Stimulated activated CD8-positive, alpha-beta memory T cell treated with anti-CD3 and anti-CD28 coated beads, Interleukin-15, amount 100 ng/mL, for 48 hours (primary cell): ENCODE results near the gene GPAM.

Experiments used
- DNase-seq, 2 donors: peaks; one replicate each; pipeline ENCODE4 v3.0.0-alpha.2; 2020; ENCODE audit warnings: low read depth in 2 of 2

GPAM gene

GRCh38 chr10:112184052-112184371 lies 447 bp upstream of the GPAM start:
- DNase-seq = no peak

- DNase-seq = no peak
Observed at GRCh38 chr10:112182784-112183328, 709 bp downstream of the GPAM start.

- no peak for DNase-seq
Observed at GRCh38 chr10:112177247-112177646, 6.3 kb downstream of the GPAM start.

DNA sequence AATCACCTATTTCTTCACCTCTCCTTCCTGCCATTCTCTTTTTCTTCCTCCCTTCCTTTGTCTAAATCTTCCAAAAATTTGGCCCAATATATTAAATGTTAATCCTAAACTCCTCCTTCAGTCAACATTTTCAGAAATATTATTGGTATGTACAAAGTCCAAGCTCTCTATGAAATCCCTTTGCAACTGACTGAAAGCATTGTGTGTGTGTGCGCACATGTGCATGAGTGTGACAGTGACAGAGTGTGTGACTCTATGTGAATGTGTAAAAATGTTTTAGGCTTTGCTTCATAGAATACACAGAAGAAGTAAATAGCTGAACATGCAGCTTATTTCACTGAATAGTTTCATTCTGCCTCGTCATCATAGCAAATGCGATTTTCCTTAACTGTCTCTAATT lies 7.0 kb downstream of the GPAM start:
- DNase-seq = no peak

DNA sequence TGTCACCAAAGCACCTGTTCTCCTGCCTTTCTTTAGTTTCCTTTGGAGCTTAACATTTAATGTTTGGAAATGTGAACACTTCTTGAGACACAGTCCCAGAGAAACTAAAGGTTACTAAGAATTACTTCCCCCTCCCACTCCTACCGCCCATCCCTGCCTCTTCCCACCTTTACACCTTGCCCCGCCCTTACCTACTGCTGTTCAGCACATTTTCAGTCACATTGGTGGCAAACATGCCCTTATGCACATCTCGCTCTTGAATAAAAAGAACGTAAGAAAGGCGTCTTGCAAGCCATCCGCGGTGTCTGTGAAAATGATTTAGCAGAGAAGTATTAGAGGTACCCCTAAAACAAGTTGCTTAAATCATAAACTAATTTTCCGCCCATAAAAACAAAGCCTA lies 8.2 kb downstream of the GPAM start:
- DNase-seq = no peak

DNA sequence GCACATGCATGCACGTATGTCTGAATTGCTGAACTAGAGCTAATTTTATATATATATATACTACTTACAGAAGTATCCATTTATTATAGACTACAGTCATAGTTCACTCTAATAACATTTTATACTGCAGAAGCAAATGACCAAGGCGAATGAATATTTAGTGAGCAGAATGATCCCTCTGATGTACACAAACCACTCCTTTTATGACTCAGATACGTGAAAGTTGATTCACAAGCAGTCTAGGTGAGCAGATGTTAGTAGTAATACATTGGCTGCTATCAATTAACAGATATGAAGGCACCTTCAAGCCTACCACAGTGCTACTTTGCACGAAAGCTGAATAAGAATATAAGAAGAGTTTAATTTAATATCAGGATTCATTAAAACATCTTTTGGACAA lies 10.4 kb downstream of the GPAM start:
- DNase-seq = no peak

DNA sequence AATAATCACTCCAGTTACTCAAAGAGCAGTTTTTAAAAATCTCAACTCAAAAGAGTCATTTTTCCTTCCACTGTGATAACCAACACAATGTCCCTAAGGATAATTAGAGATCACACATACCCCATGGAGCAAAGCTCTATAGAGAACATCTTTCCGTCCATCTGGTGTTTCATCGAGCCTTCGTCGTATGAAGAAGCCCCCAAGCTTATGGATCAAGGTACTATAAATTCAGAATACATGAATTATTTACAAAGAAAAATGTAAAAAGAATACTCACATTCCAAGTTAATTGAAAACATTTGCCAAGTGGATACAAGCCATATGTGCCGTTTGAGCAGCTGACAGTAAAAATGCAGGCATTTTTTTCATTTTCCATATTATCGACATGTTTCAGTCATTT lies 14.8 kb downstream of the GPAM start:
- no peak for DNase-seq

DNA sequence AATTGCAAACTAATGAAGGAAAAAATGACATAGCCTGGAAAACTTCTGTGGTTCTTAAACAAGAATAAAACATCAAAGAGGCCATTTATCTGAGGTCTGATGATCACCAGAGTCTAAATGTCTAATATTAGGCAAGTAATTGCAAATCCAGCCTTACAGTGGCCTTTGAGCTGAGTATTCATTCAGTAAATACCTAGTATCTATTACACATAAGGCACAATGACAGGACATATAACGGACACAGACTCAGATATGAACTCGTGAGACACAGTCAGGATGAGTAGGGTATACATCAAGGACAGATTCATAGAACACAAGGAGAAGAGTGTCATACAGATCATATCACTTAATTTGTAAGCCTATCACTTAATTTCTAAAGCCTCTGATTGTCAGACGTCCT lies 16.8 kb downstream of the GPAM start:
- DNase-seq = no peak

GRCh38 chr10:112161757-112162518 lies 21.6 kb downstream of the GPAM start:
- DNase-seq = no peak

GRCh38 chr10:112160834-112161233 lies 22.7 kb downstream of the GPAM start:
- no peak for DNase-seq

DNA sequence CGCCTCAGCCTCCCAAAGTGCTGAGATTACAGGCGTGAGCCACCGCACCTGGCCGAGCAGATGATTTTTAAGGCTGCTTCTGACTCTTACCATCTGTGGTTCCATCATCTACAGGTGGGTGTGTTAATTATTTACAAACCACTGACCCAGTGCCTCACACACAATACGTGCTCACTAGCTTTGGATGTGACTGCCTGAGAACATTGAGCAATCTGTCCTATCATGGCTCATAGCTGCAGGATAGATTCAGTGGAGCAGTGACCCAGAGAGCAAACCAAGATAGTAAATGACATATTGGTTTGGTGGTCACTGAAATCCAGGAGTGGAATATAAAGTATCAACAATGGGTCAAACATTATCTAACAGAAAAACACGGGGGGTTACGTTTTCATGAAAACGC lies 24.1 kb downstream of the GPAM start:
- no peak for DNase-seq

- no peak for DNase-seq
Observed at GRCh38 chr10:112151524-112152039, 32.0 kb downstream of the GPAM start.

DNA sequence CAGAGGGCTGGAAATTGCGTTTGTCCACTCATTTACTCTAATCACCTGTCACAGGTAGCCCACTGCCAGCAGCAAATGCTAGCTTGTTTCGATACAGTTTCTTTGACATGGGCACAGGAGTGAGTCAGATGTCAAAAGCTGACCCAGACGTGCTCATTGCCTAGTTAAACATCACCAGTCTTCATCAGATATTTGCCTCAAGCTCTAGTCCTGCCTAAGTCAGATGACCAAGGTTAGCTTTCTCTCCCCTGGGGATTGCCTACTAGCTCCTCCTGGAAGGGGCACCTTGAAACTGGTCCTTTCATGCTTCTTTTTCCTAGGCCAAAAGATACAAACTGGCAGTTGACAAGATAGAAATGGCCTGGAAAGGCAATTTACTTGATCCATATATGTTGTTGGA lies 35.2 kb downstream of the GPAM start:
- no peak for DNase-seq

GRCh38 chr10:112146799-112147198 lies 36.8 kb downstream of the GPAM start:
- DNase-seq = no peak

GRCh38 chr10:112145263-112145662 lies 38.3 kb downstream of the GPAM start:
- no peak for DNase-seq

- DNase-seq = no peak
Observed at GRCh38 chr10:112143420-112143819, 40.1 kb downstream of the GPAM start.

GRCh38 chr10:112141292-112141691 lies 42.3 kb downstream of the GPAM start:
- DNase-seq = no peak

DNA sequence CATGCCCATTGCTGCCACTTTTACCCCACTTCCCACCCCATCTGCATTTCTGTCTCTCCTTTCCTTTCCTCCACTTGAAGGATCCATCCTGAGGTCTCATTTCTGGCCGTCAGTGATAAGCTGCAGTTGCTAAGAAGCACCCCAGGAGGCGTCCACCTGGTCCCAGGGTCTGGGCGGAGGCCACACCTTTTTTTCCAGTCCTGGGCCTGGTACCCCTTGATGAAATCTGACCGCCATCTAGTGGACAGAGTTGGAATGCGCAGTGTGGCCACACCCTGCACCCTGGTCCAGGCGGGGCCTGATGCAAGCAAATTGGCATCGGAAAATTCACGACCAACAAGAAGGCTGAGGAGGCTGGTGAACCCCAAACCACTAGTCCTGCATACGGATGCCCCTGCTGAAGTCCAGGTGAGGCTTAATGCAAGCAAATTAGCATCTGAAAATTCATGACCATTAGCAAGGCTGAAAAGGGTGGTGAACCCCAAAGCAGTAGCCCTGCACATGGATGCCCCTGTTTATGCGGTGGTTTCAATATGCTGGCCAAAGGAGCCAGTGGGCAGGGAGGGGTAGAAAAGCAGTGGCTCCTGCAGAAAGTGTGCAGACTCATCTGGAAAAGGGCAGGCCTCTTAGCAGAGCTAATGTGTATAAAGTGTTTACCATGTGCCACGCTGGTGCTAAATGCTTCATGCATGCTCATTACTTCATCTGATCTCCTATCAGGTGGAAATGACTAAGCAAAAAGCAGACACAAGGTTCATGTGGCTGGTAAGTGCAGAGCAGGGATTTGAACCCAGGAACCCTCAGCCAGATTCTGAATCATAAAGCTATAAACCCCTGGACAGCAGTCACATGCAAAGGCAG lies 43.2 kb downstream of the GPAM start:
- peak; percentile 50 to 54 for DNase-seq

DNA sequence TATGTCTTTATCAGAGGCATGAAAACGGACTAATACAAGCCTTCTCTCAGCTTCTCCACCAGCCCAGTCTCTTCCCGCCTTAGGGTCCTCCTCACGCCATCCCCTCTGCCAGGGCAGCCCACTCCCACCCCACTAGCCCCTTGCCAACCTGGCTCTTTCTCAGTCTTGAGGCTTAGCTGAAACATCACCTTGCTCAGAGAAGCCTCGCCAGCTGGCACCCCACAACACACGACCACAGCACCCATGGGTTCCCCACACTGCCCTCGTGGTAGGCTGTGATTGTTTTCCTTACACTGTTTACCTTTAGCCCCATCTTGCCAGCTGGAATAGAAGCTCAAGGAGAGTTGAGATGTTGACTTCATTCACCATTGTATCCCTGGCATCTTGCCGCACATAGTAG lies 44.4 kb downstream of the GPAM start:
- DNase-seq = no peak

DNA sequence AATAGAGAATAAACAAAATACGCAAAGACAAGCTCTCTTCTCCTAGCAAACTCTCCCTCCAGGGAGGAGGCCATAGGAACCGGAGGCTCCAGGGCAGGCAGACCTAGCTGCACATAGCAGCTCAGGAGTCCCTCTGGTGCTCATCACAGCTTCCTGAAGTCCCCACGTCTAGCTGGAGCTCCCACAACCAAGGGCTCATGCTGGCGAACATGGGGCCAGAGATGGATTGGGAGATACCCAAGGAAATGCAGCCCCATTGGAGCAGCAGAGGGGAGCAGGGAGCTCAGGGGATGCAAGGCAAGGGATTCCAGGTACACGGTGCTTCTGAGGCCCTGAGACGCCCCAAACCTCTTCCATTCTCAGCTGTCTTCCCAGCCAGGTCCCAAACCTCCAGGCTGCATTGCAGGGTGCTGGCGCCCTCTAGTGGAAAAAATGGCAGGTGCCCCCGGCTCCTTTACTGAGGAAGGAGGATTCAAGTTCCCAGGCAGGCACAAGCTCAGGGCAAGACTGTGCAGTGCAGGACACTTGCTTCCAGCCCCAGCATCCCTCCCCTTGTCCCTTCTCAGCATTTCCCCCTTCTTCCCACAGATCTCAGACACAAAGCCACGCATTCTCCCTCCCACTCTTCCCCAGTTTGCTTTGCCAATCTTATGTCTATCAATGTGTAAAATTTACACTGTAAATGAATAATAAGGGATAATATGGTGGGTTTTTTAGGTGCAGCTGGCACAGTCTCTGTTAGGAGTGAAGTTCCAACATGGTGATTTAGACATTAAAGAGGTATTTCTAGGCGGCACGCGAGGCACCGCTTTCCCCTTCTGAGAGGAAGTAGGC lies 46.2 kb downstream of the GPAM start:
- peak; percentile 31 to 32 for DNase-seq

DNA sequence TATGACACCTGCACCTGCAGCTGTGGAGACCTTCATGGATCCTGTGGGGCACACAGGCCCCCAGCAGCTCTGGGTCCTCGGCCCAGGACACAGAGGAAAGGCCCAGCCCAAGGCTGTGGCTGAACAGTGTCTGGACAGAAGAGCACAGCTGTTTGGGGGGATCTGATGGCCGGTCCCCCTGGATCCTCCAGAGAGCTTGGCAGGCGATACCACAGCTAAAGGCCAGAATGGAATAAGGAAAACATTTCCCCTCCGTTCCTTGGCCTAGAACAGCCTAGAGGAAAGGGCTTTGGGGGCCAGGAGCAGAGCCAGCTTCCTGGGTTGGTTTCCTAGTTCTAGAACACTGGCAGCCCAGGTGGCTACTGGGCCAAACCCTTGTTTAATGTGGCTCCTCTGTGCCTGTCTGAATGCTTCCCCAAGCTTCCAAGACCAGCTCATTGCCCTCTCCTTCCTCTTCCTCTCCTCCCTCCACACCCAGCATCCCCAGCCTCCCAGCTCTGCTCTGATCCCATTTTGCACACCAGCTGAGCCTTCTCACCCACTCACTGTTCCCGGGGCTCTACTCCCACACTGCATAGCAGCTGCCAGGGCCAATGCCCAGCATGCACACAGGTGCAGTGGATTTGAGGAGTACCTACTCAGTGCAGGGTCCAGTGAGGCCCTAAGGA lies 46.9 kb downstream of the GPAM start:
- no peak for DNase-seq
